GM23248 (cell line): ENCODE data around the gene ZNF143. TPM values are rescaled to one million over a fixed set of nuclear protein-coding genes. Genes with fewer than 3 reads are reported as not detected.

Experiments used
- DNase-seq: peaks from one replicate; pipeline ENCODE4 v3.0.0-alpha.2; 2015
- H2AFZ ChIP-seq: fragments of 200-600 bp; sonication (generic); 2 replicates; pipeline ENCODE4 v1.6.1; 2016; ENCODE audit warnings: antibody characterized with exemption
- H3F3A ChIP-seq: fragments of 200-600 bp; sonication (generic); 2 replicates; pipeline ENCODE4 v1.6.1; 2016; ENCODE audit warnings: mild to moderate bottlenecking, antibody characterized with exemption, mixed run types; ENCODE audit not compliant: insufficient read depth
- H3K27ac ChIP-seq: fragments of 200-600 bp; sonication (generic); 2 replicates; pipeline ENCODE4 v1.5.1; 2016; ENCODE audit warnings: mild to moderate bottlenecking
- H3K27me3 ChIP-seq: fragments of 200-600 bp; sonication (generic); replicated peaks from 2 replicates; pipeline ENCODE4 v1.6.1; 2016; ENCODE audit warnings: mild to moderate bottlenecking; ENCODE audit not compliant: insufficient read depth
- H3K36me3 ChIP-seq: fragments of 200-600 bp; sonication (generic); 2 replicates; pipeline ENCODE4 v1.6.1; 2016; ENCODE audit warnings: low read depth, mild to moderate bottlenecking
- H3K4me1 ChIP-seq: fragments of 200-600 bp; sonication (generic); 2 replicates; pipeline ENCODE4 v1.6.1; 2016; ENCODE audit warnings: mild to moderate bottlenecking; ENCODE audit not compliant: insufficient read depth
- H3K4me2 ChIP-seq: fragments of 200-600 bp; sonication (generic); one replicate; pipeline ENCODE4 v1.6.1; 2016; ENCODE audit warnings: mild to moderate bottlenecking; ENCODE audit not compliant: unreplicated experiment
- H3K4me3 ChIP-seq: fragments of 200-600 bp; sonication (generic); 2 replicates; pipeline ENCODE4 v1.5.1; 2016; ENCODE audit warnings: mild to moderate bottlenecking
- H3K79me2 ChIP-seq: fragments of 200-600 bp; sonication (generic); 2 replicates; pipeline ENCODE4 v1.6.1; 2016; ENCODE audit warnings: mild to moderate bottlenecking; ENCODE audit not compliant: insufficient read depth
- H3K9ac ChIP-seq: fragments of 200-600 bp; sonication (generic); 2 replicates; pipeline ENCODE4 v1.6.1; 2016; ENCODE audit warnings: mild to moderate bottlenecking
- H3K9me2 ChIP-seq: fragments of 200-600 bp; sonication (generic); 2 replicates; pipeline ENCODE4 v1.6.1; 2016; ENCODE audit warnings: mixed run types, mild to moderate bottlenecking, moderate library complexity; ENCODE audit not compliant: insufficient read depth
- H3K9me3 ChIP-seq: fragments of 200-600 bp; sonication (generic); one replicate; pipeline ENCODE4 v1.6.1; 2017; ENCODE audit warnings: low read depth
- H4K20me1 ChIP-seq: fragments of 200-600 bp; sonication (generic); 2 replicates; pipeline ENCODE4 v1.6.0; 2016; ENCODE audit not compliant: insufficient read depth
- EZH2 ChIP-seq: fragments of 200-600 bp; sonication (generic); IDR thresholded peaks from 2 replicates; pipeline ENCODE4 v1.6.1; 2018; ENCODE audit warnings: antibody characterized with exemption, mild to moderate bottlenecking; ENCODE audit not compliant: insufficient read depth, poor library complexity, severe bottlenecking
- EZH2phosphoT487 ChIP-seq: fragments of 200-600 bp; sonication (generic); IDR thresholded peaks from 2 replicates; pipeline ENCODE4 v1.6.1; 2018; ENCODE audit warnings: antibody characterized with exemption, moderate library complexity, mild to moderate bottlenecking, low read depth; ENCODE audit not compliant: insufficient read depth
- WGBS, 2 experiments: methylation state at CpG; one replicate each; pipeline ENCODE4 v1.1.6; 2015 to 2017; ENCODE audit warnings: low lambda C conversion rate in 2 of 2, low coverage in 1 of 2; ENCODE audit errors: missing lambda C conversion rate in 2 of 2; 5-methylcytosine and 5-hydroxymethylcytosine counted together
- in situ Hi-C: fragments of 300-500 bp; cut with MboI; formaldehyde crosslinking; loops from 2 replicates; pipeline ENCODE4 v1.15.0; 2020
- polyA plus RNA-seq: library from polyadenylated mRNA; unstranded; fragments of >200 nt; fragmentation: Nextera tagmentation; extraction: Ambion mirVana; gene quantifications from 2 replicates; pipeline ENCODE4 v1.2.1, GENCODE V29; 2016
- total RNA-seq: library from RNA; depleted of rRNA; stranded (reverse); fragments of >200 nt; shearing (Covaris generic); gene quantifications from 2 replicates; pipeline ENCODE4 v1.2.3, GENCODE V29; 2014

The ZNF143 gene
- total and polyA plus RNA-seq, 2 experiments from 2014 or later = 16.7 to 20.5 TPM

DNA sequence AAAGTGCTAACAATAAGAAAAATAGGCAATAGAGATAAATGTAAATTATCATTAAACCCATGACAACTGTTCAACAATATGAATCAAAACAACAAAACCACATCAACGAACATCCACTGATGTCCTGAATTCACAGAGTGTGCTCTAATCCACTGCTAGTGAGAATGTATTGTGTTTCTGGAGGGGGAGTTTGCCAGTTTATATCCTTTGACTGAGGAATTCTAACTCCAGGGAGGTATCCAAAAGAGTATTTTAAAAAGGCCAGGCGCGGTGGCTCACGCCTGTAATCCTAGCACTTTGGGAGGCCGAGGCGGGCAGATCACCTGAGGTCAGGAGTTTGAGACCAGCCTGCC is 110.9 kb downstream of the ZNF143 start:
- Histone ChIP-seq H3K36me3 (peaks cover 9% of the 10 kb centered on the region), H3K4me1 (peaks cover 40% of the 10 kb centered on the region), H3K4me3 (no peak overlapping the region), H3F3A (peaks cover 34% of the 10 kb centered on the region), H3K9ac (no peak overlapping the region), H3K79me2 (peaks cover 26% of the 10 kb centered on the region), H3K27me3 (no peaks in the 10 kb centered on the region), H3K27ac (no peak overlapping the region), H3K4me2 (no peak overlapping the region), H3K9me3 (no peaks in the 10 kb centered on the region), H2AFZ (no peak overlapping the region), H4K20me1 (no peaks in the 10 kb centered on the region), H3K9me2 (no peaks in the 10 kb centered on the region)
- 87 to 89% methylated on average over 6 of the region's 6 CpGs for WGBS, 2 experiments
- in situ Hi-C loops = no loop called here
- TF ChIP-seq EZH2 (no peak), EZH2phosphoT487 (no peak)
- no peak for DNase-seq

DNA sequence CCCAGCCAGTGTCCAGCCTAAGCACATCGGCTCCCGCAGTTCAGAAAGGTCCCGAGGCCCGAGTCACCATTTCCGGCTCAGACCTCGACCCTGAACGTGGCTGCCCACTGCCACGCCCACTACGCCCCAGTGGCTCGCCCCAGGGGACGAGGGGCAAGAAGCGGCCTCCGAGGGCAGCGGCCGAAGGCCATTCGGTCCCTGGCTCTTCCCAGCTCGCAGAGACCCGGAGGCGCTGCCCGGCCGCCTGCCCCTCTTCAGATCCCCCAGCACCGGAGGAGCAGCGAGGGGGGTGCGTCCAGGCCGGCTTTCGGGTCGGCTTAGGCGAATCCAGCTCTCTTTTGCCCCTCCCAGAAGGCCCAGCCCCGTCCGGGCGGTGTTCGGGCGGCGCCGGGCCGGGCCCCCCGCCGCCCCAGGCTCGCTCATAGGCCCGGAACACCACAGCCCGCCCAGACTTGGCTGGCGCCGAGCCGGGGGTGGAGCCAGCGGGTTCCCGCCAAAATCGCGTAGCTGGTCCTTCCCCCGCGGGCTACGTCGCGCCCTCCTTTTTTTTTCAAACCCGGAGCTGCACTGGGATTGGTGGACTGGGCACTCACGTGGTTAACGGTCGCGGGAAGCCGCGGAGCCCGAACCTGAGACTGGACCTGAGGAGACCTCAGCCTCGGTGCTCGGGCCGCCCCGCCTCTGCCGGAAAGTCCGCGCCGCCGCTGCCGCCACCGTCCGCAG is 112.4 kb downstream of the ZNF143 start, which contains the start of gene WEE1:
WEE1 (plus strand) TSS at position 619 of the 723 bp plus-strand sequence. CDS start 264 bp downstream, outside the sequence.
- in situ Hi-C loops = no loop called here
- H3K9me3 ChIP-seq = no peaks in the 10 kb centered on the region
- H2AFZ ChIP-seq = peak within 1 kb of the TSS; percentile 75
- peak; percentile 99 for DNase-seq
- peaks cover 41% of the 10 kb centered on the region for H3K79me2 ChIP-seq
- peak within 1 kb of the TSS; percentile 93 for H3K27ac ChIP-seq
- TF ChIP-seq EZH2phosphoT487 = no peak
- no peak for TF ChIP-seq EZH2
- peak within 1 kb of the TSS; percentile 95 for H3K4me2 ChIP-seq
- WGBS, 2 experiments = 1 to 2% methylated on average over 58 to 70 of the region's 73 CpGs
- no peaks in the 10 kb centered on the region for H3K9me2 ChIP-seq
- H3K4me1 ChIP-seq = peaks cover 43% of the 10 kb centered on the region
- H3K27me3 ChIP-seq = no peaks in the 10 kb centered on the region
- peak within 1 kb of the TSS; percentile 86 for H3K4me3 ChIP-seq
- peaks cover 23% of the 10 kb centered on the region for H3K36me3 ChIP-seq
- peaks cover 42% of the 10 kb centered on the region for H3F3A ChIP-seq
- H3K9ac ChIP-seq = peak within 1 kb of the TSS; percentile 93
- no peaks in the 10 kb centered on the region for H4K20me1 ChIP-seq

- Histone ChIP-seq H4K20me1 (no peaks in the 10 kb centered on the region), H3K4me2 (peak overlapping the region; percentile 95), H3K27me3 (no peaks in the 10 kb centered on the region), H3F3A (peaks cover 36% of the 10 kb centered on the region), H3K4me1 (peaks cover 41% of the 10 kb centered on the region), H3K9ac (peak overlapping the region; percentile 93), H2AFZ (peak overlapping the region; percentile 75), H3K9me3 (no peaks in the 10 kb centered on the region), H3K4me3 (peak overlapping the region; percentile 86), H3K9me2 (no peaks in the 10 kb centered on the region), H3K36me3 (peaks cover 29% of the 10 kb centered on the region), H3K27ac (peak overlapping the region; percentile 93), H3K79me2 (peaks cover 49% of the 10 kb centered on the region)
- in situ Hi-C loops = no loop called here
- 1 to 2% methylated on average over 60 to 79 of the region's 122 CpGs for WGBS, 2 experiments
- peak; percentile 52 for DNase-seq
- TF ChIP-seq EZH2 (no peak), EZH2phosphoT487 (no peak)
Observed at GRCh38 chr11:9573775-9574621, 113.2 kb downstream of the ZNF143 start.

DNA sequence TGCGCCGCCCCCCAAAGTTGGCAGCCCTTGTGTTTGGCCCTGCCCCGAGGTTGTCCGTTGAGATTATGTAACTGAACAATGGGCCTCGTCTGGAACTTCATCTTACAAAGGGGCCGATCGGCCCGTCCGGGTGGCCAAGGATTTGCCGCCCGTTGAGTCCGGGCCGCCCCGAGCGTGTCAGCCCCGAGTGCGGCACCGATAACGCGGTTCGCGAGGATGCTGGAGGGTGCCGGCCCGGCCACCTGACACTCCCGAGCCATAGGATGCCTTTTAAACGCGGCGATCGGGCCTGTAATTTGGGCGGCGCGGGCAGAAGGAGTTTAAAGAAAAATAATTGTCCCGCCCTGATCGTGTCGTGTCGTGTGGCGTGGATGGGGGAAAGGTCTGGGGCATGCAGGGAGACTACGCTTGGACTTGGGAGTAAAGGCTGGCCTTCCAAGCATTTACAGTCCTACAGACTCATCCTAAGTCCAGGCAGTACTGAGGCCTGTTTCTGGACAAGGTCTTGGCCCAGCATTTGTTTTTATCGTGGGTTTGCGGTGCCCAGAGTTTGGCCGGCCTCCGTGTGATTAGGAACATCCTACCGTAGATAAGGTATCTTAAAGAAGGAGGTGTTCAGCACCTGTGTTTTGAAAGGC is 113.9 kb downstream of the ZNF143 start:
- Histone ChIP-seq H3K79me2 (peaks cover 56% of the 10 kb centered on the region), H3K9me2 (no peaks in the 10 kb centered on the region), H3K4me2 (peak overlapping the region; percentile 95), H4K20me1 (no peaks in the 10 kb centered on the region), H3K36me3 (peaks cover 36% of the 10 kb centered on the region), H3K27ac (peak overlapping the region; percentile 93), H3K27me3 (no peaks in the 10 kb centered on the region), H3K4me3 (peak overlapping the region; percentile 86), H3K9ac (peak overlapping the region; percentile 93), H3K4me1 (peaks cover 33% of the 10 kb centered on the region), H3F3A (peaks cover 30% of the 10 kb centered on the region), H2AFZ (peak overlapping the region; percentile 75), H3K9me3 (no peaks in the 10 kb centered on the region)
- WGBS, 2 experiments = 0 to 1% methylated on average over 42 to 43 of the region's 43 CpGs
- in situ Hi-C loops = no loop called here
- DNase-seq = peak; percentile 62
- TF ChIP-seq EZH2phosphoT487 (no peak), EZH2 (no peak)
